ENCODE results near the gene UGT2B17. TPM values are rescaled to one million over a fixed set of nuclear protein-coding genes. Genes with fewer than 3 reads are reported as not detected.

The UGT2B17 gene
- total and polyA plus RNA-seq, 2 of the 4 experiments (the other 2 are of a cell fraction), result not detected

- Histone ChIP-seq H2AK5ac (ENCODE audit: low read depth, low read length) (no peak overlapping the region), H2BK120ac (ENCODE audit: low read depth, low read length) (no peak overlapping the region), H4K20me1 (ENCODE audit: insufficient read depth, low read length) (no peaks in the 10 kb centered on the region), H3K4me3 (ENCODE audit: insufficient read depth, low read depth, low read length) (no peak overlapping the region), H3K9ac (ENCODE audit: low read depth, low read length) (no peak overlapping the region), H2BK5ac (ENCODE audit: low read depth, low read length, poor library complexity, severe bottlenecking) (no peak overlapping the region), H2BK15ac (ENCODE audit: low read depth, low read length) (no peak overlapping the region), H2BK20ac (ENCODE audit: low read depth, low read length) (no peak overlapping the region), H3K79me1 (ENCODE audit: low read depth in 1 of 2, low read length in 2 of 2) (no peaks in the 10 kb centered on the region), H3K23ac (ENCODE audit: low read depth, low read length) (no peak overlapping the region), H3K18ac (ENCODE audit: low read depth, low read length) (no peak overlapping the region), H3K4ac (ENCODE audit: low read depth, low read length) (no peak overlapping the region), H3K27ac (ENCODE audit: insufficient read depth, low read length) (no peak overlapping the region), H4K91ac (ENCODE audit: insufficient read depth, low read depth, low read length) (no peak overlapping the region), H3K27me3 (ENCODE audit: control insufficient read depth, insufficient read depth, low read length) (no peaks in the 10 kb centered on the region), H3K4me1 (ENCODE audit: control insufficient read depth, insufficient read depth, low read length) (no peaks in the 10 kb centered on the region), H2AFZ (replicated peaks; ENCODE audit: low read length, poor library complexity) (no peak overlapping the region), H3K4me2 (ENCODE audit: low read depth, low read length) (no peak overlapping the region), H3K36me3 (ENCODE audit: control insufficient read depth, insufficient read depth, low read length) (no peaks in the 10 kb centered on the region), H4K8ac (ENCODE audit: low read depth in 2 of 2, low read length in 2 of 2) (no peak overlapping the region), H3K56ac (ENCODE audit: extremely low read depth, insufficient read depth, low read length) (no peak overlapping the region), H3K9me3 (ENCODE audit: control insufficient read depth, insufficient read depth, low read length) (no peaks in the 10 kb centered on the region), H3K14ac (replicated peaks; ENCODE audit: low read depth, low read length) (no peak overlapping the region), H2AK9ac (replicated peaks; ENCODE audit: low read depth, low read length, poor library complexity) (no peak overlapping the region), H3K9me1 (ENCODE audit: insufficient read depth, low read length) (no peaks in the 10 kb centered on the region), H4K5ac (ENCODE audit: low read depth, low read length) (no peak overlapping the region)
- no peak for DNase-seq
- POLR2A ChIA-PET (ENCODE audit: unreplicated experiment), result interaction anchor here (0.6 kb wide), 1 partner anchor 143 kb away, joined by 3 read pairs; no protein-coding TSS in a partner anchor
- intact Hi-C loops (cut with micrococcal nuclease), result loop anchor here (10.0 kb wide), 2 partner anchors 1124 to 1394 kb away; no protein-coding TSS in a partner anchor
- WGBS, 2 experiments (ENCODE audit: extremely low coverage in 2 of 2, insufficient read length in 1 of 2), result 100% methylated on average over 1 of the region's 6 CpGs; no CpG with 5 or more reads in 1 of the 2 experiments
- ATAC-seq (ENCODE audit: low read depth), result no peak
- no TSS peak for BruUV-seq (replicated peaks)
- dilution Hi-C loops (cut with HindIII; ENCODE audit: low sequenced_read_pairs, unreplicated experiment), result no loop called here
- CTCF ChIA-PET, result no interaction called here
- in situ Hi-C loops (cut with MboI; ENCODE audit: low sequenced_read_pairs), result no loop called here
- TF ChIP-seq BHLHE40 (IDR thresholded peaks at IDR 0.05; ENCODE audit: low read depth, low read length) (no peak), RAD21 (IDR thresholded peaks at IDR 0.05; ENCODE audit: low read length) (no peak), CTCF (conservative IDR thresholded peaks at IDR 0.05; ENCODE audit: low read depth, low read length) (no peak), CHD1 (IDR thresholded peaks at IDR 0.05; ENCODE audit: low read depth, low read length) (no peak), USF2 (IDR thresholded peaks at IDR 0.05; ENCODE audit: low read depth, low read length) (no peak)
Measured at GRCh38 chr4:68490826-68491457, 85.2 kb downstream of the UGT2B17 start.
